Measurements from ENCODE around the gene ZNF831. TPM values are rescaled to one million over a fixed set of nuclear protein-coding genes. Genes with fewer than 3 reads are reported as not detected.

Gene ZNF831
- polyA plus RNA-seq (ENCODE audit: insufficient read length): 0.20 TPM

DNA sequence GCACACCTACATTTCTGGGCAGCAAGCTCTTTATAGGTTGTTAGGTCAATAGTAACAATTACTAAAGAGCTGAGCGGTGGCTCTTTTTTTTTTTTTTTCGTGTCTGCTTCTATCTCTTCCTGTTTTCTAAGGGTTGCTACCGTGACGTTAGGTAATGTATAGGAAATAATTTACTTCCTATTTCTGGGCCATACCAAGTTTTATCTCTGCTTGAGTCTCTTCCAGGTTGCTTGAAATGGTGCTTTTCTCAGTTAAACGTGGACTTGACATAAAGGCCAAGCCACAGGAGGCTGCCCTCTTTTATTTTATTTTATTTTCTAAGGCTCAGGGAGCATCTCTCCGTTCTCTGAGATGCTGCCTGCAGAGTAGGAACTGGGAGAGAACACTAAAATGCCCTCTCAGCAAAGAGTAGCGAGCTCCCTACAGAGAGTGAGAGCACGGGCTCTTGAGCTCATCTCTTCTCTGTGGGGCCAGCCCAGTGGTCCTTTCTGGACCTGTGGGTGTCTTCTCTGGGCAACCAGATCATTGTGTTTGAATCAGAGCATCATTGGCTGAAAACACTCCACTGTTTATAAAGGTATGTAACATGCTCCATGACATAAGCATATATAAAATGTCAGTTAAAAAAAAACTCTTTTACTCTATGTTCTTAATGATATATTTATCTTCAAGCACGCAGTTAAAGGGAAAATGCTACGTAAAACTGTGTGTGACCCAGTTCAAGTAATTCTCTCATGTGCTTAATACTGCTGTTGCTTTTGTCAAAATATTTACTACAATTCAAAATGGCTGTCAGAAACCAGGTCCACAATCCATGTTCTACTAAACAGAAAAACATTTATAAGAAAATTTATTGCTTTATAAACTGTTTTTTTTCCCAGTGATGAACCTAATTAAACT lies at the start of gene ZNF831:
Gene ZNF831 (plus strand): TSS at position 191 of the 900 bp plus-strand sequence. CDS start 27,199 bp downstream, outside the sequence.
- no peak for DNase-seq (ENCODE audit: low read depth)

DNA sequence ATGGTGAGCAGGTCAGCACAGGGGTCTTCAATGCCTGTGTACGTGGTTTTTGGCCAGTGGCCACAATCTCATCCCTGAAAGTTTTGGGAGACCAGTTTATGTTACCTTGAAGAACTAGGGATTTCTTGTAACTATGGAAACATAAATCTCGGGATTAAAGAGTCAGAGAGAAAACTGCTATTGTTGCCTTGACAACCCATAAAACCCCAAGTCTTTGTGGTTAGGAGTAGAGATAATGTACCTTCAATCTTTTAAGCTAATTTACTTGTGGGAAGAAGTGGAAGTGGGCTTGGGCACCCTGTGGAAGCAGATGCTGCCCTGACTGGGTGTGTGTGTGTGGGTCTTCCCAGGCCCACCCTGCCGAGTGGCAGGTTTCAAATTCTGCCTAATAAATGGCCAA lies 46.1 kb upstream of the ZNF831 start:
- DNase-seq (ENCODE audit: low read depth): no peak

DNA sequence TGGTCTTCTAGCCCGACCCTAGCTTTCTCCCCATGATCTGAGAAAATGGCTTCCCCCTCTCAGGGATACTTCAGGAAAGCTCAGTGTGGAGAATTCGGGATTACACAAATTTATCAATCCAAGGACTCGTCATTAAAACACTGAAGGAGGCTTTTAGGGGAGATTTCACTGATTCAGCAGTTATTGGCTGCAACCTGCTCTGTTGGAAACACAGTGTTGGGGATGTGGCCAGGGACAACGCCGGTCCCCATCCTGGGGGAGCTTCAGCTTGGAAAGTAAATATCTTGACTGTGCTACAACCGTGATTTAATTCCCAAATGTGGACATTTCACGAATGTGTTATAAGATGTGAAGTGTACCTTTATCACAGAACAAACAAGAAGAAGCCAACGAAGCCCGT lies 44.8 kb upstream of the ZNF831 start:
- no peak for DNase-seq (ENCODE audit: low read depth)

DNA sequence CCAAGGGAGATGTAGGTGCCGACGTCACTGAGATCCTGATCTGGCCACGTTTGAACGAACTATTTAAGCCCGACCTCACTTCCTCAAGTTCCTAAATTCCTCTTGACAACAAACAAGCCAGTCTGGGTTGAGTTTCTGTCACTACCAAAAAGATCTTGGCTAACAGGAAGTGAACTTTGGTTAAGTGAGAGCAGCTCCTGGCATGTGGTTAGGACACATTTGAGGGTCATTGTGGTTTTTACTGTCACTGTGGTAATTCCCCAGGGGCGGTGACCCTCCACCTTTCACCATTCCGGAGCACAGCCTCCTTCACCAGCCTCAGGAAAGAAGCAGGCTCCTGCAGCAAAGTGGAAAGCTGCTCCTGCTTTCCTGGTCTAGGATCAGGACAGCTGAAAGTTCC lies 43.1 kb upstream of the ZNF831 start:
- DNase-seq (ENCODE audit: low read depth): no peak

DNA sequence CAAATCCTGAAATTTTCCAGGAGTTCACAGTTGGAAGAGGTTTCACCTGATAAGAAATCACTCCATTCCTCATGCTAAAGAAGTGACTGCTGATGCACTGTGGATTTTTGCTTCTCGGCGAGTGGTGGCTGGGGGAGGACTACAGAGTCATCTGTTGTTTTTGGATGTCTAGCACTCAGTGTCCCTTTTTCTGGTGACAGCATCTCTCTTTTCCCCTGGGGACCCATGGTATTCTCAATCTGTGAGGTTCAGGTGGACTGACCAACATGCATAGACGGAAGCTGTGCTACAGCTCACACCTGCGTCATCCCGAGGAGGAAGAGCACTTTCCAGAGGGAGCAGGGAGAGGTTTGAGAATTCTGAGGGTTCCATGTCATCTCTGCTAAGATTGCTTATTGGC lies 42.7 kb upstream of the ZNF831 start:
- DNase-seq (ENCODE audit: low read depth): no peak

DNA sequence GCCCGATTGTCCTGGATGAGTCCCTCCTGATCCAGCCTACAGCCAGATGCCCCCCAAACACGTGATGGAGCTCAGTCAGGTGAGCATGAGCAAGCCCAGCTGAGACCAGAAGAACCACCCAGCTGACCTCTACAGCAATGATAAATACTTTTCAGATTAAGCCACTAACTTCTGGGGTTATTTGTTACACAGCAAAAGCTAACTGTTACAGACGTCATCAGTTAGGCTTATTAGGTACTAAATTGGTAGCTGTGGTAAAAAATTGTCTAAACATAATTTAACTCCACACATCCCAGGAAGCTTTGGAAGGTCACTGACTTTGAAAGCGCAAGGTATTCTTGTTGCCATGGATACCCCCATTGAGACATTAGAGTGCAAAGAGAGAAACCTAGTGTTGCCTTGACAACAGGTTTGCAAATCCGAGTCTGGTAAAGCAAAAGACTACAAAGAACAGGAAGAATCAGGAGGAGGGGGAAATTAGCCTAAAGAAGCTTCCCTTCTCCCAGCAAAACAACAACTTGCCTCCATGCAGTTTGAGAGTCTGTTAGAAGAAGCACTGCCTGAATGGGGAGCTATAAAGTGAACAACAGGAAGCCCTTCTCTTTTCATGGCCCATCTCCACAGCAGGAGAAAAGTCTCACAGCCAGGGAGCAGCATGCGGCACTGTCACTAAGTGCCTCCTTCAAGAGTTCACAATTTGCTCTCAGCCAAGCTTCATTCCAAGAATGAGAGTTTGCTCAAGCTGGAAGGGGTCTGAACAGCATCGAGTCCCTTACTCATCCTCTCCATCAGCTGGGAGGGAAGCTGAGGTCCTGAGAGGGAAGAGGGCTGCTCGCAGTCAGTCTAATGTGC lies 41.7 kb upstream of the ZNF831 start:
- DNase-seq (ENCODE audit: low read depth): no peak

DNA sequence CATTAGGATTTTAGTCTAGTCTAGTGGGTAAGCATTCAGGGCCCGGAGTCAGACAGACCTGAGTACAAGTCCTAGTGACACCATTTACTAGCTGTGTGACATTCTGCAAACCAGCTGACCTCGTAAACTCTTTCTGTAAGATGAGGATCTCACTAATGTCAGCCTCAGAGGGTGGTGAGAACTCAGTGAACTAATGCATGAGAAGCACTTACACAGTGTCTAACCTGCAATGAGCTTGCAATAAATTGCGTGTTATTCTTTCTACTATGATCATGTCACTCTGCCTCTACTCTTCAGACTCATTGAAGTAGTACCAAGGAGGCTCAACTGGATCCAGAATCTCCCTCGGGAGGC lies 41.1 kb upstream of the ZNF831 start:
- DNase-seq (ENCODE audit: low read depth): no peak

DNA sequence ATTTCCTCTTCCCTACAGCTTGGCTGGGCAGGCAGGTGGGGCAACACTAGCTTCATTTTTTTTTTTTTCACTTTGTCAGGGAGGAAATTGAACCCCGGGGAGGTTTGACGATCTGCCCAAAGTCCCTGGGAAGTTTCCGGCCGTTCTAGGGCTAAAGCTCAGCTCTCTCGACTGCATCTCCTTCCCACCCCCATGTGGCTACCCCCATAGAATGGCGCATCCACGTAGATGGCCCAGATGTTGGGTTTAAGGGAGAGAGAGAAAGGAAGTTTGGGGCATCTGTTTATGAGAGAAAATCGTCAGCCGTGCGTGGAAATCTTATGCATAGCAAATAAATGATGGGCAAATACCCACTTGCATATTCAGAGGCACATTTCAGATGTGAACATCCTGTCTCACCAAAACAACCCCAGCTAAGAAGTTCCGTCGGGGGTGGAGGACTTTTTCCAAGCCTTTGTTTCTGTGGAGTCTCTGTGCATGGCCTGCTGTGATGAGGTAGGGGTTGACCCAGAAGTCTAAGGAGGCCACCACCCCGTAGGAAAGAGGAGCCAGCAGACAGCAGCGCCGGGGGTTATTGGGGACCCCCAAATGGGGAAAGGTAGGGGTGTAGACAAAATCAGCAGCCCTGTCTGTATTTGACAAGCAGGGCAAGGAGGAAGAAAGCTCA lies 40.5 kb upstream of the ZNF831 start:
- no peak for DNase-seq (ENCODE audit: low read depth)

DNA sequence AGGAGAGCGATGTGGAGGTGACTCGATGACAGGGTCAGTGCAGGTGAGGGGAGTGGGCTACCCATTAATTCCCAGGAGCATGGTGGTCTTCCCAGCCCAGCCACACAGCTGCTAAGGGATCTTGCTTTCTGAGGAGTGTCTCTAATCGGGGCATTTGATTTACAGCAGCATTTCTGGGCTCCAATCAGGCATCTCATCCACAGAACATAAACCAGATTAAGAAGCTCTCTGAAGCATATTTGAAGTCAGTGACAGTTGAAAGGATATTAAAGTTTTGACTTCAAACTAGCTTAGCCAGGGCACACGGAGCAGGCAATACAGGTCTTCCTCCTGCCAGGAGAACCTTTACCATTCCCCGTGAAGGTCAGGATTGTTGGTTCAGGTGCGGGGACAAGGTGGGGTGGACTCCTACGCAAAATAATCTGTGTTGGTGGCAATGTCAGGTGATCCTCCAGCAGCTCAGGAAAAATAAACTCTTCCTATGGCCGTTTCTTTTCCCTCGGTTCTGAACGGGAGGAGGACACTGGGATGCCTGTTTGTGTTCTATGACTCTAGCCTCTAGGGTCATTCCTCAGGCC lies 39.9 kb upstream of the ZNF831 start:
- DNase-seq (ENCODE audit: low read depth): no peak

DNA sequence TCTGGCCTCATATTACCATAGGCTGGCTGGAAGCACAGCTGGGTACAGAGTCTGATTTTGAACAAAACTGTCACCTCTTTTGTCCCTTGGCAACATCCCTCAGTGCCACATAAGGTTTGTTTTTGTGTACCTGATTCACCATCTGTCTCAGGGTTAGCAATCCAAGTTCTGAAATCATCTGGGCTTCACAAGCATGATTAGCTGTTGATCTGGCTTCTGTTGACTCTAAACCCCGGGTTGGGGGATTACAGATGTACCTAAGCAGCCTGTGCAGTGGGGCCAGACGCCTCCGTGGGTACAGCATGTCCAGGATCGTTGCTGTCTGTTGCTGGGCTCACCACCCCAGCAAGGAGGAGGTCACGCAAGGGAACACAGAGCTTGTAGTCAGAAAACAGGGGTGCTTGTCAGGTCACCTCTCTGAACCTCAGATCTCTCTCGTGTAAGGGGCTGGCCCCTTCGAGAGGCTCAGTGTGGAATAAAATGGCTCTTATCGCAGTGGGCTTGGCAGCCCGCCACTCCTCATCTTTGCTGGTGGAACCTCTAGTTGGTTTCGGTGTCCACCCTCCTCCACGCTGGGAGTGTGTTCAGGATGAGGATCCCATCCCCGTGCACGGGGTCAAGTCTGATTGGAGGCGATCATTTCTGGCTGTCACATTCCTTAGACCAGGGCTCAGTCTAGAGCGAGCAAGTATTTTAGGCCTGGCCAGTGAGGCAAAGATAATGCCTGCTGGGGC lies 39.2 kb upstream of the ZNF831 start:
- DNase-seq (ENCODE audit: low read depth): no peak

DNA sequence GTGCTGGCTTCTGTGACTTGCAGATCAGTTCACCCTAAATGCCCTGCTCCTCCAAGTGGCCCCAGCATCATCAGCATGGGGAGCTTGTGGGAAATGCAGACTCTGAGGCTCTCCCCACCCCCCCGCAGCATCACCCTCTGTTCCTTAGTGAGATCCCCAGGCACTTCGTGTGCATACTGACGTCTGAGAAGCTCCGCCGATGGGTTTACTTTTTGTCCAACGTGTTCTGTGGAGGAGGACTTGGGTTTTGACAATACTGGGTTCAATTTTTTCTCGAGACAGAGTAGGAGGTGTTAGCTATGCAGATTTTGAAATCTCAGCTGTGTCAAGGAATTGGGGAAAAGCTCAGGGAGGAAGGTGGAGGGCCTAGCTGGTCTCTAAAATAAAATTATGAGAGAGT lies 38.3 kb upstream of the ZNF831 start:
- DNase-seq (ENCODE audit: low read depth): no peak

DNA sequence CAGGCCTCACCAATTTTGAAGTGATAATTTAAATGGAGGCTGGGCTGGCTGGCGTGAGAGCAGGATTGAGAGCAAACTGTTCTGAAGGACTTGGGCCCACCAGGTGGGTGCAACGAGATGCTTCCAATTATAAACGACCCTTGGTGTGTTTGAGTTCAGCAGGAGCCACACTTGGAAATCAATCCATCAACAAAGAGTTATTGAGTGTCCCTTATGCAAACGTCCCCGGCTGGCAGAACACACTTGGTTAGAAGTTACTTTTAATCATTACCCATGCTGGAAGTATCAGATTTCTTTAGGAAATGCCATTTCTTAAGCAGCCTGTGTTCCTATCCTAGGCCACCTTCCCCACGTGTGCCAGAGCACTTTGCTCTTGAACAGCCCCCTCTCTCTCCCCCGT lies 37.8 kb upstream of the ZNF831 start:
- DNase-seq (ENCODE audit: low read depth): no peak

DNA sequence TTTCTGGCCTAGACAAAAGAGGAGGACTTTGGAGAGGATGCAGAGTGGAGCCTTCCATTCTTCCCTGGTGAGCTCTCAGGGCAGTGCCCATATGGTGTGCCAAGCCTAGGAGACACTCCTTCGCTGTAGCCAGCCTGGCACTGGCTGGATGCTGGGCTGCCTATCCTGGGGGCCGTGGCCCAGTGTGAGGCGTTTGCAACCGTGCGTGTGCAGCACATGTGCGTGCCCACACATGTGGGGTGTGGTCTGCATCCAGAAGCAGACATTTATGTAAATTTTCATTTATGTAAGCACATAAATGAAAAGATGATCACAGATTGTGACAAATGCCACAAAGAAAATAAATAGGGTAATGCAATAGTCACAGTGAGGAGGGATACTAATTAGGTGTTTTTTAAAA lies 35.8 kb upstream of the ZNF831 start:
- DNase-seq (ENCODE audit: low read depth): no peak

DNA sequence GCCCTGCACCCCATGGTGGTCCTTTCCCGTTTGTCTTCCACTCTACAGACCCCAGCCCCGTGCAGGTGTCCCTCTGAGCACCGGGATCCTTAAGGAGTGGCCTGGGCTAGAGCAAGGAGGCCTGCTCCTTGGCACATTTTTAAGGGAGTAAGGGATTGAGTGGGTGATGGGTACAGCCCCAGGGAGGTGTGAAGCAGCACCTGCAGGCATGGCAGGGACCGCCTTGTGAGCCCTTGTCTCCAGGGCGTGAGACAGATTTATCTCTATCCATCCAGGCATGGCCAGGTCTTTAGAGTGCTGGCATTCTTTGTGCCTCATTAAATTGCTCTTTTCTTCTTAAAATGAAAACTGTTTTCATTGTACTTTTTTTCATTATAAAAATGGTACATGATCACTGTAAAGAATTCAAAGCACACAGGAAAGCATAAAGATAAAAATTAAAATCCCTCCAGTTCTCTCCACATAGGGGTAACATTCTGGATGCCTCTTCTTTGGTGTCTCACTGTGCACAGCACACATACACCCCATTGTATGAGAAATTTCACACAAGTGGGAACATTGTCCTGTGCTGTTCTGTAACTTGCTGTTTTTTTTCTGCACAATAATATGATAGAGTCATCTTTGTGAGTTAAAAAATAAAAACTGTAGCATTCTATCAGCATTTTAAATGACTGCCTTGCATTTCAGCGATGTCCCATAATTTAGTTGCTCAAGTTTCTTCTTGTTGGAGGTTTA lies 31.9 kb upstream of the ZNF831 start:
- no peak for DNase-seq (ENCODE audit: low read depth)

DNA sequence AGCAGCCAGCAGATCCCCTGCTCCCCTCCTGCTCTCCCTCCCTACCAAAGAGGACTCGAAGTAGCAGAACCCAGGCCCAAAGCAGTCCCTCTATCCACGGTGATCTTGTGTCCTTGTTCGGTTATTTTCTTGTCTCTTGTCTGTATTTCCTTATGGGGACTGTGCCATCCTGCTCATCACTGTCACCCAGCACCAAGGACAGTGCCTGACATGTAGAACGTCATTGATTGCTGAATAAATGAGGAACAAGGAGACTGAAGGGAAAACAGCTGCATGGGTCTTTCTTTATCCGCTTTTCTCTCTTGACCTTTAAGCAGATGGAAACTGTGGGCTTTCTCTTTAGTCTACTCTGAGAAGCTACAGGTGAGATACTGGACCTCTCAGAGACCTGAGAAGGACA lies 29.4 kb upstream of the ZNF831 start:
- no peak for DNase-seq (ENCODE audit: low read depth)

DNA sequence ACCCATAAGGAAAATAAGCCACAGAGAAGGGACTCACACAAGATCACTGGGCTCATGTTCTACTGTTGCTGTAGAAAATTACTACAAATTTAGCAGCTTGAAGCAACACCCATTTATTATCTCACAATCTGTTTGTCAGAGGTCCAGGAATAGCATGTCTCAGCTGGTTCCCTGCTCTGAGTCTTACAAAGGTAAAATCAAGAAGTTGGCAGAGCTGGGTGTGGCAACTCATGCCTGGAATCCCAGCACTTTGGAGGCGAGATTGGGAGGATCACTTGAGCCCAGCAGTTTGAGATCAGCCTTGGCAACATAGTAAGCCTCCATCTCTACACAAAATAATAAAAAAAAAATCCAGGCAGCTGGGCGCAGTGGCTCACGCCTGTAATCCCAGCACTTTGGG lies 28.5 kb upstream of the ZNF831 start:
- no peak for DNase-seq (ENCODE audit: low read depth)

DNA sequence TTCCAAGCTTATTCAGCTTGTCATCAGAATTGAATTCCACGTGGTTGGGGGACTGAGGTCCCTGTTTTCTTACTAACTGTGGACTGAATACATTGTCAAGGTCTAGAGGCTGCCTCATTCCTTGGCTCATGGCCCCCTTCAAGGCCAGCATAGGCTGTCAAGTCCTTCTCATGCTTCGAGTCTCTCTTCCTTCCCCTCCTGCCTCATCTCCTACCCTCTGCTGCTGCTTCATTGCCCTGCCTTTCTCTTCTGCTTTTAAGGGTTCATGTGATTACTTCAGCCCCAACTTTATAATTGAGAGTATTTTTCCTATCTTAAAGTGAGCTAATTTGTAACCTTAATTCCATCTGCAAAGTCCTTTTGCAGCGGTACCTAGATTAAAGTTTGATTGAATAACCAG lies 27.6 kb upstream of the ZNF831 start:
- no peak for DNase-seq (ENCODE audit: low read depth)

DNA sequence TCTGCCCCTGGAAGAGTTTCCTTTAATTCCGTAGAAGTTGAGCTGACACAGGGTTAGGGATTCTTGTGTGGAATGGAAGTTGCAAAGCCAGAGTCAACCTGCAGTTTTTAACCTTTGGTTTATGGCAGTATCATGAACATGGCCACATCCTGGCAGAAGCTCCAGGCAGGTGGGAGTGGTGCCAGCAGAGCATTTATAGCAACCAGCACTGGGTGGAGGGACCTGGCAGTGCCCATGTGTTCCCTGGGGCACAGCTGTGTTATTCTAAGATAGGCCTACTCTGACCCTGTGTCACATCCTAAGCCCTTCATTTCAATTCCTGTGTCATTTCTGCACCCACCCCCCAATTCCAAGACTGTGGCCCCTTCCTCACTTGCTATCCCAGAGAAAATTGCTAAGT lies 26.1 kb upstream of the ZNF831 start:
- no peak for DNase-seq (ENCODE audit: low read depth)

DNA sequence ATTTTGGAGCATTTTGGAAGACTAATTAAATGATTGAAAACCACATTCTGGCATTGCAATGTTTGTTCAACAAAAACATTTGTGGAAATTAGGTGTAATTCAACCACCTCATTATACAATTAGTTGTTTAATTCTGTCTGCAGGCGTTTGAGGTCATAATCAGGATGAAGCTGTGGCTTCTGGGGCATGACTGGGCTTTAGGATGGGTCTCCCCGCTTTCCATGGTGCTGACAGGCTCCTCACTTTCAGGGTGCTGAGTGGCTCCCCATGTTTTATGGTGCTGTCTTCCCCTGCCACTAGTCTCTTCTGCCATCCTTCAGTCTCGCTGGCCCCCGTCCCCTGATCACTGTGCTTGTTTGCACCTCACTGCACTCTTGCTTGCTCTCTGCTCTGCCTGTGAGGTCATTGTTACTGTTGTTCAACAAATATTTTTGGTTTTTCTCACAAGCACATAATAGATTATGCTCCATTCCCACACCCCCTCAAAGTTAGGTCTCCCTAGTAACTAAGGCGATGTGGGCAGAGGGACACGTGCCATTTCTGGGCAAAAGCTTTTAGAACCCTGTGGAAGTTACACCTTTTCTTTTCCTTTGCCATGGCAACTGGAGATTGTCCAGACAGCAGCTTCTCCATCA lies 25.4 kb upstream of the ZNF831 start:
- no peak for DNase-seq (ENCODE audit: low read depth)

DNA sequence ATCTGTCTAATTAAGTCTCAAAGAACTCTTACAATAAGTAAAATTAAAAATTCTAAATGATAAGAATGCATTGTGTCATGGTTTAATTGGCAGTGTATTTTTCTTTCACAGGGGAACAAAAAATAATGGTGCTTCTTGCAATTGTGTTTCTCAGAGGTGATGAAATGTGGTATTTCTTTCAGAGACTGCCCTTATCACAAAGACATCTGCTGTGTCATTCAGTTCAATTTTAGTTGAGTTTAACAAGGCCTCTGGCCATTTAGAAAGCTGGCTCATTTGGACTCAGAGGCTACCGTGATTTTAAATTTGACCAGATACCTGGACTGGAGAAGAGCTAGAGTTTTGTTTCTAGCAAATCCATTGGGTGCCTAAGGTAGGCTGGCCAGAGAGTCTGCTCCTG lies 23.6 kb upstream of the ZNF831 start:
- DNase-seq (ENCODE audit: low read depth): no peak
